ENCODE measurements around the gene SMC6. TPM values are rescaled to one million over a fixed set of nuclear protein-coding genes. Genes with fewer than 3 reads are reported as not detected.

The SMC6 gene
- total RNA-seq, 4 donors from 2014 or later: 15.4 to 30.0 (median 19.0) TPM

DNA sequence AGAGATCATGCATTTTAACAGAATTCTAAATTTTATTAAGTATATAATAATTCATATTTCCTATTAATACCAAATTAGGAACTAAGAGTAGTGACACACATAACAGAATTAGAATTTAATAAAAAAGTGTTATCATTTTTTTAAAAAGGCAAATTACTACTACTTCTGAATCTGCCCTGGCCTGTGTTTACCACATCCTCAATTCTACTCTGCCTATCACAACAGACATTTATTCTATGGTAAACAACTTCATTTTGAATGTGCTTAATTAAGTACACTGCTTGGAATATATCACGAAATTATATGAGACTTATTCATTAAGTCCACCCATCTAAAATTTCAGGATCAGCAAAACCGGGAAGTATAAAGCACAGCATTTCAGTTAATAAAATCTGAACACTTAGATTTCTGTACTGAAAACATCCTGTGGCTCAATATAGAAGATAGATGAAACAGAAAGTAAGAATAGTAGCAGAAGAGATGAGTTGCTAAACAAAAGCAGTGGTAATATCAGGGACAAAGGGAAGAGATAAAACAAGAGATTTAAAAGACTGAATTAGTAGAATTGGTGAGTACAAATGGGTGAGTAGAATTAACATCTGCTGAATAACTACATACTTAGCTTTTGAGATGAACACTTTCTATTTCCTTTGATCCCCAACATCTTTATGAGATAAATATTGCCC lies 3.7 kb downstream of the SMC6 start:
- H3K9me3 ChIP-seq: no peaks in the 10 kb centered on the region
- 86% methylated on average over 2 of the region's 2 CpGs for WGBS, 2 donors

GRCh38 chr2:17748745-17749144 lies 4.9 kb downstream of the SMC6 start:
- peaks cover 0 to 4% of the 10 kb centered on the region in 2 donors for H3K36me3 ChIP-seq
- TF ChIP-seq, protein P1, sequence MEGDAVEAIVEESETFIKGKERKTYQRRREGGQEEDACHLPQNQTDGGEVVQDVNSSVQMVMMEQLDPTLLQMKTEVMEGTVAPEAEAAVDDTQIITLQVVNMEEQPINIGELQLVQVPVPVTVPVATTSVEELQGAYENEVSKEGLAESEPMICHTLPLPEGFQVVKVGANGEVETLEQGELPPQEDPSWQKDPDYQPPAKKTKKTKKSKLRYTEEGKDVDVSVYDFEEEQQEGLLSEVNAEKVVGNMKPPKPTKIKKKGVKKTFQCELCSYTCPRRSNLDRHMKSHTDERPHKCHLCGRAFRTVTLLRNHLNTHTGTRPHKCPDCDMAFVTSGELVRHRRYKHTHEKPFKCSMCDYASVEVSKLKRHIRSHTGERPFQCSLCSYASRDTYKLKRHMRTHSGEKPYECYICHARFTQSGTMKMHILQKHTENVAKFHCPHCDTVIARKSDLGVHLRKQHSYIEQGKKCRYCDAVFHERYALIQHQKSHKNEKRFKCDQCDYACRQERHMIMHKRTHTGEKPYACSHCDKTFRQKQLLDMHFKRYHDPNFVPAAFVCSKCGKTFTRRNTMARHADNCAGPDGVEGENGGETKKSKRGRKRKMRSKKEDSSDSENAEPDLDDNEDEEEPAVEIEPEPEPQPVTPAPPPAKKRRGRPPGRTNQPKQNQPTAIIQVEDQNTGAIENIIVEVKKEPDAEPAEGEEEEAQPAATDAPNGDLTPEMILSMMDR (IDR thresholded peaks at IDR 0.05): no peak
- no peak for TF ChIP-seq POLR2A (IDR thresholded peaks at IDR 0.05)
- H3K4me3 ChIP-seq (replicated peaks in 1 of 3): no peak overlapping the region
- intact Hi-C loops (cut with DNase I): no loop called here
- H3K4me1 ChIP-seq: peaks cover 7 to 9% of the 10 kb centered on the region in 2 donors
- no peaks in the 10 kb centered on the region for H3K27me3 ChIP-seq
- H3K27ac ChIP-seq: no peak overlapping the region
- WGBS, 2 donors: 85 to 95% methylated on average over 6 of the region's 6 CpGs
- DNase-seq: no peak
- H3K9me3 ChIP-seq: no peaks in the 10 kb centered on the region

More for the DNA sequence above, 3.7 kb downstream of the SMC6 start:
- TF ChIP-seq, protein P1 (IDR thresholded peaks at IDR 0.05): no peak
- no peak for TF ChIP-seq POLR2A (IDR thresholded peaks at IDR 0.05)
- H3K36me3 ChIP-seq: no peaks in the 10 kb centered on the region
- H3K27ac ChIP-seq: no peak overlapping the region
- DNase-seq: no peak
- no peaks in the 10 kb centered on the region for H3K27me3 ChIP-seq
- intact Hi-C loops (cut with DNase I): no loop called here
- peaks cover 13 to 16% of the 10 kb centered on the region in 2 donors for H3K4me1 ChIP-seq
- no peak overlapping the region for H3K4me3 ChIP-seq (replicated peaks in 1 of 3)

- intact Hi-C loops (cut with DNase I): no loop called here
- no peak overlapping the region for H3K27ac ChIP-seq
- no peak for TF ChIP-seq POLR2A (IDR thresholded peaks at IDR 0.05)
- TF ChIP-seq, protein P1 (IDR thresholded peaks at IDR 0.05): no peak
- WGBS, 2 donors: 88 to 92% methylated on average over 4 of the region's 4 CpGs
- H3K27me3 ChIP-seq: no peaks in the 10 kb centered on the region
- no peaks in the 10 kb centered on the region for H3K9me3 ChIP-seq
- no peak overlapping the region for H3K4me3 ChIP-seq (replicated peaks in 1 of 3)
- H3K36me3 ChIP-seq: peaks cover 0 to 4% of the 10 kb centered on the region in 2 donors
- DNase-seq: no peak
- peaks cover 7% of the 10 kb centered on the region in 2 donors for H3K4me1 ChIP-seq
Measured at GRCh38 chr2:17747684-17748452, 5.7 kb downstream of the SMC6 start.

DNA sequence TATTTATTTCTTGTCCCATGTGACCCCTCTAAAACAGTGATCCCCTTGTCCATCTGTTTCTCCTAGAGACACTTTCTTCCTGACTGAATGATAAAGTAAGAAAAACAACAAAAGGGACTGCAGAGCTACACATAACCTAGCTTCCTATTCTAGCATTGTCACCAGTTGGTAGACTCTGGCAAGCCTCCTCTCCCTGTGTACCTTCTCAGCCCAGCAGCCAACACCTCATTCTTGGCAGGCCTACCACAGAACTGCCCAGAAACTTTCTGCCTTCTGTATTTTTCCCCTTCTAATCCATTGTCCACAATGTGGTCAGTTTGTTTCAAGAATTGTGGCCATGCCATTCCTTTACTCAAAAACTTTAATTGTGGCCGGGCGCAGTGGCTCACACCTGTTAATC lies 13.4 kb downstream of the SMC6 start:
- H3K27me3 ChIP-seq: no peaks in the 10 kb centered on the region
- intact Hi-C loops (cut with DNase I): no loop called here
- WGBS, 2 donors: 81 to 84% methylated on average over 2 of the region's 2 CpGs
- TF ChIP-seq, protein P1 (IDR thresholded peaks at IDR 0.05): no peak
- TF ChIP-seq POLR2A (IDR thresholded peaks at IDR 0.05): no peak
- H3K9me3 ChIP-seq: no peaks in the 10 kb centered on the region
- no peak overlapping the region for H3K4me3 ChIP-seq (replicated peaks in 1 of 3)
- peaks cover 12 to 22% of the 10 kb centered on the region in 2 donors for H3K36me3 ChIP-seq
- no peaks in the 10 kb centered on the region for H3K4me1 ChIP-seq
- H3K27ac ChIP-seq: no peak overlapping the region
- no peak for DNase-seq

DNA sequence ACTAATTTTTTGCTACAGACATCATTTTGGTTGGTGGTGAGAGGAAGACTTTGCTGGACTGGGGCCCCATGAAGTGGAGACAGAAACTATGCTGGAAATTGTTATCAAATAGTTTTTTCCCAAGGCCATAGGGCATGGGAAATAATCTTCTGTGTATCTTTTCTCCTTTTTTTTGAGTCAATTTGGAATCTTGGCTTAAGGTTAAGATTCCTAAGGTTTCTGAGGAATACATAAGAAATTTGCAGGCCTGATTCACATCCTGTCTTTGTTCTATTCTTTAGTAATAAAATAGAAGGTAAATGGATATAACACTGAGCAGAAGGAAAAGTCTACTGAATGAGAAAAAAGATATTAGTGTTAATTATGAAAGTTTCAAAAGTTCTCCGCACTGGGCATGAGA lies 16.6 kb downstream of the SMC6 start:
- H3K27me3 ChIP-seq: no peaks in the 10 kb centered on the region
- 85 to 92% methylated on average over 1 of the region's 1 CpG for WGBS, 2 donors
- TF ChIP-seq, protein P1 (IDR thresholded peaks at IDR 0.05): no peak
- no peak for TF ChIP-seq POLR2A (IDR thresholded peaks at IDR 0.05)
- no peak overlapping the region for H3K4me3 ChIP-seq (replicated peaks in 1 of 3)
- no peaks in the 10 kb centered on the region for H3K4me1 ChIP-seq
- intact Hi-C loops (cut with DNase I): no loop called here
- H3K9me3 ChIP-seq: no peaks in the 10 kb centered on the region
- peaks cover 12 to 18% of the 10 kb centered on the region in 2 donors for H3K36me3 ChIP-seq
- no peak overlapping the region for H3K27ac ChIP-seq
- no peak for DNase-seq

Data from thyroid gland (tissue), 4 donors.